Left renal cortex interstitium (tissue), 4 donors: Measurements from ENCODE around the gene PDXDC1. TPM values are rescaled to one million over a fixed set of nuclear protein-coding genes. Genes with fewer than 3 reads are reported as not detected.
A peak's percentile ranks its signal among the peaks of the same experiment; 100 is the strongest.
"Not testable (repeated sequence)": the region's sequence is repeated elsewhere in the genome, so short reads cannot be mapped to it uniquely, and the experiment has no call there.

Experiments used
- DNase-seq, 4 donors: peaks; one replicate each; pipeline ENCODE4 v3.0.0-alpha.2; 2013; ENCODE audit warnings: low read depth in 4 of 4, low spot score in 2 of 4, missing footprints in 1 of 4
- polyA plus RNA-seq, 4 donors: library from polyadenylated mRNA; unstranded; fragments of 120-200 nt; gene quantifications; one replicate each; pipeline ENCODE4 v1.2.1, GENCODE V29; 2013; ENCODE audit not compliant: insufficient read length in 4 of 4

The PDXDC1 gene
- polyA plus RNA-seq, 4 donors, result 86.6 to 140 (median 94.6) TPM

- not testable (repeated sequence) for DNase-seq
Observed at GRCh38 chr16:15146264-15146662, 171.4 kb downstream of the PDXDC1 start.

- DNase-seq, result not testable (repeated sequence)
Observed at GRCh38 chr16:15148831-15149230, 174.0 kb downstream of the PDXDC1 start.

GRCh38 chr16:15149260-15149659 lies 174.4 kb downstream of the PDXDC1 start:
- DNase-seq, result not testable (repeated sequence)

- DNase-seq, result not testable (repeated sequence)
Observed at GRCh38 chr16:15154005-15154404, 179.2 kb downstream of the PDXDC1 start.

GRCh38 chr16:15154650-15155562 lies 180.1 kb downstream of the PDXDC1 start:
- peak; percentile 41 to 79 (median 68) for DNase-seq

- not testable (repeated sequence) for DNase-seq
Observed at GRCh38 chr16:15157644-15158043, 182.8 kb downstream of the PDXDC1 start.

GRCh38 chr16:15159671-15160070 lies 184.8 kb downstream of the PDXDC1 start:
- not testable (repeated sequence) for DNase-seq

GRCh38 chr16:15160571-15160970 lies 185.7 kb downstream of the PDXDC1 start:
- DNase-seq, result not testable (repeated sequence)

GRCh38 chr16:15163055-15163454 lies 188.2 kb downstream of the PDXDC1 start:
- not testable (repeated sequence) for DNase-seq

GRCh38 chr16:15166177-15166576 lies 191.4 kb downstream of the PDXDC1 start:
- not testable (repeated sequence) for DNase-seq

- not testable (repeated sequence) for DNase-seq
Observed at GRCh38 chr16:15168303-15168702, 193.5 kb downstream of the PDXDC1 start.

GRCh38 chr16:15168953-15169652 lies 194.3 kb downstream of the PDXDC1 start:
- DNase-seq, result not testable (repeated sequence)

GRCh38 chr16:15179909-15180308 lies 205.1 kb downstream of the PDXDC1 start:
- DNase-seq, result not testable (repeated sequence)

- not testable (repeated sequence) for DNase-seq
Observed at GRCh38 chr16:15180946-15181345, 206.1 kb downstream of the PDXDC1 start.

- not testable (repeated sequence) for DNase-seq
Observed at GRCh38 chr16:15184000-15184399, 209.2 kb downstream of the PDXDC1 start.

Other genes with a start within 250 kb of the PDXDC1 start
- gene NPIPA2, start 232.5 kb upstream of the PDXDC1 start, polyA plus RNA-seq, result 1 to 10 TPM in 1 of 4 donors, not detected in 3; 3.1 TPM
- 10 to 100 TPM; 66.9 to 84.8 (median 76.7) TPM for gene NOMO1, start 141.3 kb upstream of the PDXDC1 start, polyA plus RNA-seq
- gene NPIPA1, start 37.6 kb upstream of the PDXDC1 start, polyA plus RNA-seq, result 100 to 1,000 TPM in 2 of 4 donors, 10 to 100 TPM in 2; 83.4 to 173 (median 118) TPM
- gene NTAN1, start 81.0 kb downstream of the PDXDC1 start, polyA plus RNA-seq, result 10 to 100 TPM; 35.6 to 51.4 (median 45.8) TPM
- gene RRN3, start 119.2 kb downstream of the PDXDC1 start, polyA plus RNA-seq, result 10 to 100 TPM; 38.4 to 45.9 (median 40.3) TPM